Trophoblast cell (in vitro differentiated cells and primary cell): Measurements from ENCODE around the gene LRTM2.

ENCODE experiments used
- DNase-seq, 2 donors: peaks; one replicate each; pipeline ENCODE4 v3.0.0-alpha.2; 2016
- H2AFZ ChIP-seq: 2 replicates; pipeline ENCODE4 v1.6.1; 2013; ENCODE audit warnings: low read length, moderate library complexity, mild to moderate bottlenecking; ENCODE audit not compliant: insufficient read depth, poor library complexity
- H2AK5ac ChIP-seq: 2 replicates; pipeline ENCODE4 v1.6.1; 2013; ENCODE audit warnings: mild to moderate bottlenecking, low read length
- H2BK120ac ChIP-seq: 2 replicates; pipeline ENCODE4 v1.6.1; 2013; ENCODE audit warnings: low read length, mild to moderate bottlenecking, moderate library complexity; ENCODE audit not compliant: insufficient read depth, poor library complexity
- H2BK12ac ChIP-seq: 2 replicates; pipeline ENCODE4 v1.6.1; 2013; ENCODE audit warnings: mild to moderate bottlenecking, low read length, moderate library complexity
- H2BK5ac ChIP-seq: 2 replicates; pipeline ENCODE4 v1.6.1; 2013; ENCODE audit warnings: low read length, low read depth, moderate library complexity, mild to moderate bottlenecking; ENCODE audit not compliant: poor library complexity
- H3K14ac ChIP-seq: 2 replicates; pipeline ENCODE4 v1.6.1; 2013; ENCODE audit warnings: mild to moderate bottlenecking, low read length
- H3K18ac ChIP-seq: 2 replicates; pipeline ENCODE4 v1.6.1; 2013; ENCODE audit warnings: mild to moderate bottlenecking, low read length
- H3K23ac ChIP-seq: 2 replicates; pipeline ENCODE4 v1.6.1; 2013; ENCODE audit warnings: low read length
- H3K27ac ChIP-seq: 2 replicates; pipeline ENCODE4 v1.5.1; 2013; ENCODE audit warnings: low read depth, mild to moderate bottlenecking, inconsistent platforms, low read length, moderate library complexity
- H3K27me3 ChIP-seq: 2 replicates; pipeline ENCODE4 v1.6.1; 2013; ENCODE audit warnings: inconsistent platforms, mild to moderate bottlenecking, low read length, moderate library complexity; ENCODE audit not compliant: insufficient read depth
- H3K36me3 ChIP-seq, 2 experiments: 1 replicate in 1 of 2; 2 replicates in 1 of 2; pipeline ENCODE4 v1.6.1; 2013; ENCODE audit warnings: low read length in 2 of 2, mild to moderate bottlenecking in 2 of 2, moderate library complexity in 1 of 2; ENCODE audit not compliant: insufficient read depth in 2 of 2, control insufficient read depth in 1 of 2
- H3K4ac ChIP-seq: 2 replicates; pipeline ENCODE4 v1.6.1; 2013; ENCODE audit warnings: low read depth, mild to moderate bottlenecking, low read length, moderate library complexity
- H3K4me1 ChIP-seq, 2 experiments: 1 replicate in 1 of 2; 2 replicates in 1 of 2; pipeline ENCODE4 v1.6.1; 2013; ENCODE audit warnings: low read length in 2 of 2, mild to moderate bottlenecking in 2 of 2, moderate library complexity in 1 of 2; ENCODE audit not compliant: insufficient read depth in 2 of 2, control insufficient read depth in 1 of 2
- H3K4me2 ChIP-seq: 2 replicates; pipeline ENCODE4 v1.6.1; 2013; ENCODE audit warnings: inconsistent platforms, mild to moderate bottlenecking, low read length, moderate library complexity
- H3K4me3 ChIP-seq: 2 replicates; pipeline ENCODE4 v1.5.1; 2013; ENCODE audit warnings: mild to moderate bottlenecking, low read depth, low read length, inconsistent platforms
- H3K79me1 ChIP-seq: one replicate; pipeline ENCODE4 v1.6.1; 2013; ENCODE audit warnings: low read length
- H3K79me2 ChIP-seq: 2 replicates; pipeline ENCODE4 v1.6.1; 2013; ENCODE audit warnings: low read length, mild to moderate bottlenecking; ENCODE audit not compliant: control insufficient read depth, insufficient read depth, poor library complexity
- H3K9ac ChIP-seq: 2 replicates; pipeline ENCODE4 v1.6.1; 2013; ENCODE audit warnings: mild to moderate bottlenecking, low read length
- H3K9me3 ChIP-seq: 2 replicates; pipeline ENCODE4 v1.6.1; 2013; ENCODE audit warnings: low read depth, mild to moderate bottlenecking, control low read depth, inconsistent platforms, low read length; ENCODE audit not compliant: insufficient read depth
- H4K12ac ChIP-seq: 2 replicates; pipeline ENCODE4 v1.6.1; 2013; ENCODE audit warnings: low read depth, mild to moderate bottlenecking, low read length, moderate library complexity
- H4K8ac ChIP-seq: 2 replicates; pipeline ENCODE4 v1.6.1; 2013; ENCODE audit warnings: low read depth, mild to moderate bottlenecking, low read length, moderate library complexity
- H4K91ac ChIP-seq: one replicate; pipeline ENCODE4 v1.6.1; 2013; ENCODE audit warnings: low read depth, mild to moderate bottlenecking, low read length, moderate library complexity
- WGBS: extraction: QIAGEN DNeasy Blood & Tissue Kit; methylation state at CpG from one replicate; pipeline ENCODE4 v1.1.7; 2013; ENCODE audit warnings: missing lambda C conversion rate; ENCODE audit not compliant: insufficient read length, insufficient coverage; ENCODE audit errors: extremely low coverage; 5-methylcytosine and 5-hydroxymethylcytosine counted together

Gene LRTM2

DNA sequence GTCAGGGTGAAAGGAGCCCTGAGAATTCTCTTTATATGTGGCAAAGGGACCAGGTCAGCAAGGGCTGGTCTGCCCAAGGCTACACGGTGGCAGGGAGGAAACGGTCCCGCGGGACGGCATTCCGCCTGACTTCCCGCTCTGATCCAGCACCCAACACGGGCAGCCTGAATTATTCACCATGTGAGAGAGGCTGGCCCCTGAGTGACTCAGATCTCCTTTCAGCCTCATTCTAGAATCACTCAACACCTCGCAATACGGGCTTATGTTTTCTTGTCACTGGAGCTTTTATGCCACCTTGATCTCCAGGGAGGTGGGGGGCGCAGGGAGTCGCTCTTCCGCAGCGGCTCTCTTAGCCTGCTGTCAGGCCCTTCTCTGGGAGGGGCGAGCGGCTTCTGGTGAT lies 8.5 kb downstream of the LRTM2 start:
- Histone ChIP-seq H3K4ac (no peak overlapping the region), H4K8ac (no peak overlapping the region), H3K27ac (no peak overlapping the region), H2BK5ac (no peak overlapping the region), H3K4me1 (peaks cover 0 to 2% of the 10 kb centered on the region in 2 experiments), H3K4me2 (no peak overlapping the region), H3K4me3 (no peak overlapping the region), H3K9ac (no peak overlapping the region), H2AK5ac (no peak overlapping the region), H3K79me2 (no peaks in the 10 kb centered on the region), H4K91ac (no peak overlapping the region), H3K23ac (no peak overlapping the region), H3K9me3 (peaks cover 2% of the 10 kb centered on the region), H3K79me1 (no peaks in the 10 kb centered on the region), H3K18ac (no peak overlapping the region), H2BK12ac (no peak overlapping the region), H3K36me3 (no peaks in the 10 kb centered on the region), H2AFZ (no peak overlapping the region), H3K14ac (no peak overlapping the region), H4K12ac (no peak overlapping the region), H2BK120ac (no peak overlapping the region), H3K27me3 (no peaks in the 10 kb centered on the region)
- DNase-seq, result no peak
- WGBS, result no CpG with 5 or more reads among the region's 16 CpGs

GRCh38 chr12:1829306-1829900 lies 9.0 kb downstream of the LRTM2 start:
- no CpG with 5 or more reads among the region's 11 CpGs for WGBS
- no peak overlapping the region for H2BK12ac ChIP-seq
- H4K91ac ChIP-seq, result no peak overlapping the region

DNA sequence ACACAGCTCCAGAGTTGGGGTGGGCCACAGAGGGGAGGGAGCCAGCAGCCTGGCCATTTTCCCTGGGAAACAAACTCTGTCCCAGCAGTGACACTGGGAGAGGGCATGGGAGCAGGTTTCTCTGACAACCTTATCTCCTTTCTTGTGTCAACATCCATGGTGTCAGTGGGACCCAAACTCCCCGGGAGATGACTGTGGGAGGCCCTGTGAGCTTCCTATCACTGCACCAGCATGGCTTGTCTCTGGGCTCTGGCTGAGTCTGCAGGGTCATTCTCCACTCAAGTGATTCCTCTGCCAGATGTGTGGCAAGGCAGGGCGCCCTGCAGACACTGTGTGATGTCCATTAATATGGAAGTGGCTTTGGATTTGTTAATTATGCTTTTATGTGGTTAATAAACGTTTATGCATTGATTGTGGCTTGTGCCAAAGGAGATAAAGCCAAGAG lies 10.1 kb downstream of the LRTM2 start:
- Histone ChIP-seq H2AK5ac (no peak overlapping the region), H3K79me1 (no peaks in the 10 kb centered on the region), H3K14ac (no peak overlapping the region), H3K36me3 (no peaks in the 10 kb centered on the region), H3K18ac (no peak overlapping the region), H4K12ac (no peak overlapping the region), H3K9ac (no peak overlapping the region), H2BK120ac (no peak overlapping the region), H3K9me3 (peaks cover 2% of the 10 kb centered on the region), H2AFZ (no peak overlapping the region), H3K23ac (no peak overlapping the region), H3K4me1 (peaks cover 0 to 2% of the 10 kb centered on the region in 2 experiments), H3K4me3 (no peak overlapping the region), H3K4ac (no peak overlapping the region), H4K91ac (no peak overlapping the region), H3K27ac (no peak overlapping the region), H2BK5ac (no peak overlapping the region), H3K27me3 (no peaks in the 10 kb centered on the region), H2BK12ac (no peak overlapping the region), H3K4me2 (no peak overlapping the region), H3K79me2 (no peaks in the 10 kb centered on the region), H4K8ac (no peak overlapping the region)
- DNase-seq, result no peak
- WGBS, result no CpG with 5 or more reads among the region's 3 CpGs

More at GRCh38 chr12:1829306-1829900, 9.0 kb downstream of the LRTM2 start:
- no peaks in the 10 kb centered on the region for H3K79me1 ChIP-seq
- no peak overlapping the region for H3K23ac ChIP-seq
- no peaks in the 10 kb centered on the region for H3K79me2 ChIP-seq
- no peak overlapping the region for H2AK5ac ChIP-seq
- peaks cover 0 to 2% of the 10 kb centered on the region in 2 experiments for H3K4me1 ChIP-seq
- H3K36me3 ChIP-seq, result no peaks in the 10 kb centered on the region
- no peak overlapping the region for H2BK120ac ChIP-seq
- H3K27ac ChIP-seq, result no peak overlapping the region
- H3K18ac ChIP-seq, result no peak overlapping the region
- H3K27me3 ChIP-seq, result no peaks in the 10 kb centered on the region
- no peak overlapping the region for H3K4me2 ChIP-seq
- H4K8ac ChIP-seq, result no peak overlapping the region
- no peak overlapping the region for H3K9ac ChIP-seq
- H3K4me3 ChIP-seq, result no peak overlapping the region
- no peak overlapping the region for H2BK5ac ChIP-seq
- H3K9me3 ChIP-seq, result peaks cover 2% of the 10 kb centered on the region
- H4K12ac ChIP-seq, result no peak overlapping the region
- H2AFZ ChIP-seq, result no peak overlapping the region
- DNase-seq, result no peak
- no peak overlapping the region for H3K14ac ChIP-seq
- H3K4ac ChIP-seq, result no peak overlapping the region

GRCh38 chr12:1830981-1831963 lies 10.9 kb downstream of the LRTM2 start:
- peaks cover 2% of the 10 kb centered on the region for H3K9me3 ChIP-seq
- H3K23ac ChIP-seq, result no peak overlapping the region
- peaks cover 0 to 2% of the 10 kb centered on the region in 2 experiments for H3K4me1 ChIP-seq
- DNase-seq, result peak; percentile 50 to 75
- no peak overlapping the region for H4K8ac ChIP-seq
- H3K36me3 ChIP-seq, result no peaks in the 10 kb centered on the region
- no peak overlapping the region for H2BK120ac ChIP-seq
- no peak overlapping the region for H3K4me2 ChIP-seq
- H2BK12ac ChIP-seq, result no peak overlapping the region
- no peak overlapping the region for H4K12ac ChIP-seq
- no peak overlapping the region for H2AK5ac ChIP-seq
- H3K4ac ChIP-seq, result no peak overlapping the region
- no peaks in the 10 kb centered on the region for H3K27me3 ChIP-seq
- no peak overlapping the region for H2BK5ac ChIP-seq
- no peak overlapping the region for H4K91ac ChIP-seq
- H2AFZ ChIP-seq, result no peak overlapping the region
- no peaks in the 10 kb centered on the region for H3K79me1 ChIP-seq
- no peak overlapping the region for H3K4me3 ChIP-seq
- WGBS, result no CpG with 5 or more reads among the region's 34 CpGs
- no peak overlapping the region for H3K9ac ChIP-seq
- no peak overlapping the region for H3K27ac ChIP-seq
- no peaks in the 10 kb centered on the region for H3K79me2 ChIP-seq
- H3K18ac ChIP-seq, result no peak overlapping the region
- no peak overlapping the region for H3K14ac ChIP-seq
